Rectal smooth muscle tissue (tissue), 1 donor: Measurements from ENCODE around the gene C1R.
"Not testable (repeated sequence)": the region's sequence is repeated elsewhere in the genome, so short reads cannot be mapped to it uniquely, and the experiment has no call there.

Experiments
- H3K27ac ChIP-seq: one replicate; pipeline ENCODE4 v1.7.0; 2013; ENCODE audit warnings: low read depth, low read length, inconsistent platforms
- H3K27me3 ChIP-seq: one replicate; pipeline ENCODE4 v1.7.0; 2013; ENCODE audit warnings: low read length; ENCODE audit not compliant: control insufficient read depth, insufficient read depth
- H3K36me3 ChIP-seq: one replicate; pipeline ENCODE4 v1.7.0; 2013; ENCODE audit warnings: low read length; ENCODE audit not compliant: control insufficient read depth, insufficient read depth
- H3K4me1 ChIP-seq: one replicate; pipeline ENCODE4 v1.7.0; 2013; ENCODE audit warnings: low read length; ENCODE audit not compliant: control insufficient read depth, insufficient read depth
- H3K4me3 ChIP-seq: one replicate; pipeline ENCODE4 v1.7.0; 2013; ENCODE audit warnings: low read length
- H3K9ac ChIP-seq: one replicate; pipeline ENCODE4 v1.7.0; 2013; ENCODE audit warnings: low read length

Gene C1R

DNA sequence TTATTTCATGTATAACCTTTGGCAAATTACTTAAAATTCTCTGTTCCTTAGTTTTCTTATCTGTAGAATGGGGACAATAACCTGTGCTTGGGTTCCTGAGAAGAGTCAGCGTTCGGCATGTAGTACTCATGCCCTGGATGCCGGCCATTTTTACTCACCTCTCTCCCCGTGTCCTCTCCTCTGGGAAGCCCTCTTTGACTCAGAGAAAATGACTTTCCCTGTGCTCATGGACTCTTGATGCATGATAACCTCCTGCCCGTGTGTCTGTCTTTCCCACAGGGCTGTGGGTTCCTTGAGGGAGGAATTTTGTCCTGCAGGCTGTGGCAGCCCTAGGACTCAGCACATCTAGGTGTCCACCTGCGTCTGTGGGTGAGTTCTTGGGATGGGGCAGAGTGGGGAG lies 22.6 kb upstream of the C1R start:
- H3K27me3 ChIP-seq: no peaks in the 10 kb centered on the region
- H3K4me3 ChIP-seq: no peak overlapping the region
- no peaks in the 10 kb centered on the region for H3K36me3 ChIP-seq
- no peak overlapping the region for H3K9ac ChIP-seq
- H3K27ac ChIP-seq: no peak overlapping the region
- H3K4me1 ChIP-seq: no peaks in the 10 kb centered on the region

GRCh38 chr12:7114008-7114407 lies 21.8 kb upstream of the C1R start:
- no peaks in the 10 kb centered on the region for H3K36me3 ChIP-seq
- no peak overlapping the region for H3K9ac ChIP-seq
- no peaks in the 10 kb centered on the region for H3K27me3 ChIP-seq
- H3K4me3 ChIP-seq: no peak overlapping the region
- H3K27ac ChIP-seq: no peak overlapping the region
- peaks cover 2% of the 10 kb centered on the region for H3K4me1 ChIP-seq

DNA sequence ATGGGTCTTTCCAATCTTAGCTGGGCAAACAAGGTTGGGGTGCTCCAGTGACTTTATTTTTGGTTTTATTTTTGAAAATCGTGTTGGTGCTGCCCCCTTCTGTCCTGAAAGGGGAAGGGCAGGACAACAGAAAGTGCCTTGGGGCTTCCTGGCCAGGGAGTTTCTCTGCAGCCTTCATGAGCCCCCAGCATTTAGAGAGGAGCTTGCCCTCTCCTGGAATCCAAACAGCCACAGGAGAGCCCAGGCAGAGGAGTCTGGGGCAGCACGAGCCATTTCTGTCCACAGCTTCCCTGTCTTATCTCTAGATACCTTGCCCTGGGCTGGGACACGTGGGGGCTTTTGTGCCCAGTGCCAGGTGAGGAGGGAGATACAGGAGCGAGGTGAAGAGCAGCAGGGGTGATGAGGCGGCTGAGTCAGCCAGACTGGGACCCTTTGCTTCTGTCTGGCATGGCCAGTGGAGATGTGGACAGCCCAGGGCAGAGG lies 21.2 kb upstream of the C1R start:
- H3K4me3 ChIP-seq: no peak overlapping the region
- no peaks in the 10 kb centered on the region for H3K27me3 ChIP-seq
- H3K4me1 ChIP-seq: peaks cover 2% of the 10 kb centered on the region
- H3K27ac ChIP-seq: no peak overlapping the region
- H3K36me3 ChIP-seq: no peaks in the 10 kb centered on the region
- no peak overlapping the region for H3K9ac ChIP-seq

DNA sequence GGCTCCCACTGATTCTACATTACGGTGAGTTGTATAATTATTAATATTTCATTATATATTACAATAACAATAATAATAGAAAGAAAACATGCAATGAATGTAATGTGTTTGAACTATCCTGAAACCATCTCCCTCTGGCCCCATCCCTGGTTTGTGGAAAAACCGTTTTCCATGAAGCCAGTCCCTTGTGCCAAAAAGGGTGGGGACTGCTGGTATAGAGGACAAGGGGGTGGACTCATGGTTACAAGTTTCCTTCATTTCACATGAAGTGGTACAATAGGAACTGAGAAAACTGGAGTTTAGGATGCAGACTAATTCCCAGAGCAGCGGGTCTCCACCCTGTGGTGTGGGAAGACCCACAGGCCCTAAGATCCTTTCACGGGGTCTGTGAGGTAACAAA lies 19.8 kb upstream of the C1R start:
- Histone ChIP-seq H3K27ac (no peak overlapping the region), H3K36me3 (no peaks in the 10 kb centered on the region), H3K4me1 (peaks cover 2% of the 10 kb centered on the region)

GRCh38 chr12:7110661-7111060 lies 18.4 kb upstream of the C1R start:
- Histone ChIP-seq H3K27me3 (no peaks in the 10 kb centered on the region), H3K27ac (no peak overlapping the region), H3K4me3 (no peak overlapping the region), H3K9ac (no peak overlapping the region), H3K36me3 (no peaks in the 10 kb centered on the region), H3K4me1 (peaks cover 2% of the 10 kb centered on the region)

More for the DNA sequence above, 19.8 kb upstream of the C1R start:
- Histone ChIP-seq H3K9ac (no peak overlapping the region), H3K4me3 (no peak overlapping the region), H3K27me3 (no peaks in the 10 kb centered on the region)

GRCh38 chr12:7109572-7109920 lies 17.3 kb upstream of the C1R start:
- no peak overlapping the region for H3K9ac ChIP-seq
- H3K36me3 ChIP-seq: no peaks in the 10 kb centered on the region
- H3K4me3 ChIP-seq: peak overlapping the region; percentile 24
- H3K27ac ChIP-seq: no peak overlapping the region
- no peaks in the 10 kb centered on the region for H3K27me3 ChIP-seq
- peaks cover 2% of the 10 kb centered on the region for H3K4me1 ChIP-seq

DNA sequence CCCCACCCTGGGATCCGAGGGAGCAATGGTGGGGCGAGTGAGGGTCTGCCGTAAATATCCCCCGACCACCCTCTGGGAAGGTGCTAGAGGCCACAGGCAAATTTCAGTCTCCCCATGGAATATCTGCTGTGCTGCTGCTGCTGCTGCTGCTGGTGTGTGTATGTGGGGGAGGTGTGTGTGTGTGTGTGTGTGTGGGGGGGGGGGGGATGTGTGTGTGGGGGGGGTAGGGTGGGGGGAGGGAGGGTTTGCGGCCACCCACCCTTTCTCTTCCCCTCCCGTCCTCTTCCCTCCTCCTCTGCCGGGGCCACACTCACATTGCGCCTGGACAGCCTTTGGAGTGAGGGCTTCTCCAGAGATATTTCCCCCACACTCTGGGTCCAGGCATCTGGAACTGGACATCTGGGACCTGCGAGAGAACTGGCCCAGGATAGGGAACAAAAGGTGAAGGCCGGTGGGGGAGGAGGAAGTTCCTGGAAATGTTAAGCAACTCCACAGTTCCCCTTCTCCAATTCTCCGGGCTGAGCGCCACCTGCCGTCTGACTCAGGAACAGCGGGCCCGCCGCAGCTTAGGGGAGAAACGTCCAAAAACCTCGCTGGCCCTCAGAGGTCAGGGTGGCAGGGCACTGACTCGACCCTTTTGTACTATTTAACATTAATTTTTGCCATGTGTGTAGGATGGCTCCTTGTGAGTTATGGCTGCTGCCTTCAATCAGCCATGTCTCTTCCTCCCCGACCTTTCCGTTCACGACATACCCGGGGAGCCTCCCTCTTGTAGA lies 16.7 kb upstream of the C1R start, which contains the start of gene C1RL:
TSS of gene C1RL (minus strand) at position 419 of the 776 bp plus-strand sequence. CDS start at position 385, 34 bp downstream.
- H3K36me3 ChIP-seq: peaks cover 3% of the 10 kb centered on the region
- H3K4me1 ChIP-seq: peaks cover 2% of the 10 kb centered on the region
- H3K27ac ChIP-seq: peak within 1 kb of the TSS; percentile 89
- H3K27me3 ChIP-seq: no peaks in the 10 kb centered on the region
- peak within 1 kb of the TSS; percentile 94 for H3K4me3 ChIP-seq
- H3K9ac ChIP-seq: peak within 1 kb of the TSS; percentile 69

DNA sequence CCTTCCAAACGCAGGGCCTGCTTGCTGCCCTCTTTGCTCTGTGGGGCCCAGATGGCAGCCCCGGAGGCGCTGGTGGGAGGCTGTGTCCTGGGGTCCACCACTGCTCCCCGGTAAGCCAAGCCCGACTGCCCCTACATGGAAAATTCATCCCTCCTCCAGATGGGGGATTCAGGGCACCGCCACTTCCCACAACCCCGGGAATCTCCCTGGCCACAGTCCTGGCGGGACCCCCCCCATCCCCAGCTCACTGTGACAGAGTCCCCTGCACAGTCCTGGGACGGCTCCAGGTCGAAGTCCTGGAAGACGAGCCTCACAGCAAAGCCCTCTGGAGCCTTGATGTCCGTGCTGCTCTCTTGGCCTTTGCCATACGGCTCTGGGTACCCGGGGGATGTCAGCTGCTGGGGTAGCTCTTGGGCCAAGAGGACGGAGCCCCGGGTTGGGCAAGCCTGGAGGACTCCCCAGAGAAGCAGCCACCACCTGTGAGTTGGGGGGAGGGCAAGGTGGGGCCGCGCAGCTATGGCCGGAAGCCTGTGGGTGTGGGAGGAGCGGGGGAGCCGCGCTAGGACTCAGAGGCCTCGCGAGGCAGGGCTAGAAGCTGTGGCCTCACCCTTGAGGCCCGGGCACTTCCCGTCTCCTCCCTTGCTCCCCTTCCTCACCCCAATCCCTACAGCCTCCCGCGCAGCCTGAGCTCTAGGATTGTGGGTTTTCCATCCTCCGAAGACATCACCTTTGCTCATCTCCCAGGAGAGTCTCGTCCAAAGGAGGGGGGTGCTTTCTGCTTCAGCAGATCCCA lies 16.0 kb upstream of the C1R start:
- peak overlapping the region; percentile 89 for H3K27ac ChIP-seq
- peak overlapping the region; percentile 69 for H3K9ac ChIP-seq
- H3K27me3 ChIP-seq: no peaks in the 10 kb centered on the region
- peaks cover 2% of the 10 kb centered on the region for H3K4me1 ChIP-seq
- peaks cover 5% of the 10 kb centered on the region for H3K36me3 ChIP-seq
- peak overlapping the region; percentile 94 for H3K4me3 ChIP-seq

DNA sequence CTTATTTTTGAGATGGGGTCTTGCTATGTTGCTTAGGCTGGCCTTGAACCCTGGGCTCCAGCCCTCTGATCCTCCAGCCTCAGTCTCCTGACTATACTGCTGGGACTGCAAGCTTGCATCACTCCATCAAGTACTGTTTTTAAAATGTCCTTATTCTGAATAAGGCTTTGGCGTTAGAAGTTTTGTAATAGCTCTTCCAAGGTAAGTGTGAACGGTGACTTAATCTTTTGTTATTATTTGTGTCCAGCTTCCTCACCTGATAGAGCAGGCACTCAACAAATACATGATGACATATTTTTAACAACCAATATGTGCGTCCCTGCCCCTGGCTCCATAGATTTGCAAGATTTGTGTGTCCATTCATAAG lies 15.4 kb upstream of the C1R start:
- Histone ChIP-seq H3K4me3 (peak overlapping the region; percentile 94), H3K27ac (peak overlapping the region; percentile 89), H3K4me1 (peaks cover 2% of the 10 kb centered on the region), H3K9ac (peak overlapping the region; percentile 69), H3K27me3 (no peaks in the 10 kb centered on the region), H3K36me3 (peaks cover 5% of the 10 kb centered on the region)

- not testable (repeated sequence) for H3K27me3 ChIP-seq, H3K4me3 ChIP-seq, H3K4me1 ChIP-seq, H3K27ac ChIP-seq, H3K9ac ChIP-seq, H3K36me3 ChIP-seq
These were observed 14.9 kb upstream of the C1R start for GRCh38 chr12:7107181-7107580.

DNA sequence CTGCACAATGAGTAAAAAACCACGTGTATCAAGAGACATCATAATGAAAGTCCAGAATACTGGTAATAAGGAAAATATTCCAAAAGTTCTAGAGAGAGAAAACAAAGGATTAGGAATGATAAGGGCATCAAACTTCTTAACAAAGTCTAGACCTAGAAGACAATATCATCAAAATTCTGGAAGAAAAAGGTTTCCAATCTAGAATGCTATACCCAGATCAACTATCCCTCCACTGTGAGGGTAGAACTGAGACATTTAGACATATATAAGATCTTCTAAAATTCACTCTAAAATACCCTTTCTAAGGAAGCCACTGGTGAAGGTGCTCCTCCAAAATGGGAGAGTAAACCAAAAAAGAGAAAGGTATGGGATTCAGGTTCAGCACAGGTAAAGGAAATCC lies 13.8 kb upstream of the C1R start:
- peaks cover 5% of the 10 kb centered on the region for H3K36me3 ChIP-seq
- no peak overlapping the region for H3K27ac ChIP-seq
- H3K4me3 ChIP-seq: no peak overlapping the region
- no peak overlapping the region for H3K9ac ChIP-seq
- H3K4me1 ChIP-seq: peaks cover 2% of the 10 kb centered on the region
- H3K27me3 ChIP-seq: no peaks in the 10 kb centered on the region

- no peak overlapping the region for H3K27ac ChIP-seq
- no peak overlapping the region for H3K9ac ChIP-seq
- no peak overlapping the region for H3K4me3 ChIP-seq
- H3K36me3 ChIP-seq: peaks cover 10% of the 10 kb centered on the region
- H3K27me3 ChIP-seq: no peaks in the 10 kb centered on the region
- H3K4me1 ChIP-seq: no peaks in the 10 kb centered on the region
These were observed 11.8 kb upstream of the C1R start for GRCh38 chr12:7103837-7104584.
